SKM-1 (cell line): ENCODE data around the gene CKAP2L.
"Not testable (repeated sequence)": the region's sequence is repeated elsewhere in the genome, so short reads cannot be mapped to it uniquely, and the experiment has no call there.

Experiments
- DNase-seq: peaks from one replicate; lab custom pipeline; 2025; ENCODE audit not compliant: unreplicated experiment; lab: John Stamatoyannopoulos, UW

Gene CKAP2L

DNA sequence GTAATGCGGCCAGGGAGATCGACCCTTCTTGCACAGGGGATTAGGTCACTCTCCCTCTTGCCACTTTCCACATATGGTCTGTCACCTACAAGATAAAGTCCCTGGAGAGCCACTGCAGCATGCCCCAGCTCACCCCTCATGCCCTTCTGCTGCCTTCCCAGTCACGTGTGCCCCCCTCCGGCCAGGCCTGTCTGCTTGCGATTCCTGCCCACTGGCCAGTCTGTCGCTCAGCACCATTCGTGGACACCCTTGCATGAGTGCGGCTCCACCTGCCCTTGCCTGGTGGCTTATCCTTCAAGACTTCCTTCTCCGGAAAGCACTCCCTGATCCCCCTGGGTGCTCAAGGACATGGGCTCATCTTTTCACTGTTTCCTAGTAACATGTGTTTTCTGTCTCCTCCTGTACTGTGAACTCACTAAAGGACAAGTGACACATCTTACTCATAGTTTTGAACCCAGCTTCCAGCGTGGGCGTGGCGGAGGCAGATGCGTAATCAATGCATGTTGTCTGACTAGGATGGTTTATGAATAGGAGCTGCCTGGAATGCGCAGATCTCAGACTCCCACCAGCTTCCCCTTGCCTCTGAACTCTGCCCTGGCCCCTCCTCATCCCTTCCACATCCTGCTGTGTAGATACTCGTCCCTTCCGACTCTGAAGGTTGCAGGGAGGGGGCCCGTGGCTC lies 51.4 kb downstream of the CKAP2L start:
- DNase-seq = no peak

DNA sequence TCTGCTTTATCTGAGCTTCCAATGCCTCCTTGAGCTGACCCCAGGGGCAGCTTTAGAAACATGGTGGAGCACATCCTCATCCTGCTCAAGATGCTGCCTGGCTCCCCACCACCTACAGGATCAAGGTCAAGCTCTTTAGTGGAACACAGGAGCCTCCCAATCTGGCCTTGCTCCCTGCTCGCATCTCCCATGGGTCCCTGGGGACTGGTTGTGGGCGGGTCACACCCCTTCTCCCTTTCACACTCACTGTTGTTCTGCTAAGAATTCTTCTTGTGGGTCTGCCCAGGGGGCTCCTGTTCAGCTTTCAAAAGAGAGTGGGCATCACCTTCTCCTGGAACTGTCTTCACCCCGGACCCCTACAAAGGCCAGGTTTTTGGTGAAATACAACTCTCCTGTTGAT lies 51.9 kb downstream of the CKAP2L start:
- no peak for DNase-seq

DNA sequence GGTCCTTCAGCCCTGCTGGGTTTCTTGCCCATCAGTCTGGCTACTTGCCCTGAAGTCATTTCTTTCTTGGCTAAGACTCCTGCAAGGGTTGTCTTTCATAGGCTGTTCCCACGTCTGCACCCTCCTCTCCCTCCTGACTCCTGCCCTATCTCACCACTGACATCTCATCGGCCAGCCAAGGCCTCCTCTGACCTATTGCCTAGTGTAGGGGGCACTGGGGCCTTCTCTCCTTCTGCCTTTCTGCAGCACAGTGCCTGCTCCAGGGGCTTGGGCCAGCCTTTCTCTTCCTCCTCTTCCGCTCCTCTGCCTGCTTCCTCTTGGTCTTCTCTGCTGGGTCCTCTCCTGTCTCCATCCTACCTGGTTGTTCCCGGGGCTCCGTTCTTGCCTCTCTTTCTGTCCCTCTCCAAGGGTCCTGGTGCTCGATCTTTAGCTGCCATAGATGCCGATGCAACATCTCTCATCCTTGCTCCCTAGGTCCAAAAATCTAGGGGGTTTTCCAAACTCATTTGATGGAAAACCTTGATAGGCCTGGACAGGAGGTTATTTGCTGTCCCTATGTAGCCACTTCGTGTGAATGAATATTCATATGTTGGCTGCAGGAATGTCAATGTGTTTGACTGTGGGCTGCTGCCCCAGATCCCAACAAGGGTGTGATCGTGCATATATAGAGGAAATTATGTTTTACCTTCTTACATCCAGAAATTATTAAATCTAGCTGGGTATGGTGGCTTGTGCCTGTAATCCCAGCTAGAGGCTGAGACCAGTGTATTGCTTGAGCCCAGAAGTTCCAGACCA lies 53.3 kb downstream of the CKAP2L start:
- DNase-seq = no peak

DNA sequence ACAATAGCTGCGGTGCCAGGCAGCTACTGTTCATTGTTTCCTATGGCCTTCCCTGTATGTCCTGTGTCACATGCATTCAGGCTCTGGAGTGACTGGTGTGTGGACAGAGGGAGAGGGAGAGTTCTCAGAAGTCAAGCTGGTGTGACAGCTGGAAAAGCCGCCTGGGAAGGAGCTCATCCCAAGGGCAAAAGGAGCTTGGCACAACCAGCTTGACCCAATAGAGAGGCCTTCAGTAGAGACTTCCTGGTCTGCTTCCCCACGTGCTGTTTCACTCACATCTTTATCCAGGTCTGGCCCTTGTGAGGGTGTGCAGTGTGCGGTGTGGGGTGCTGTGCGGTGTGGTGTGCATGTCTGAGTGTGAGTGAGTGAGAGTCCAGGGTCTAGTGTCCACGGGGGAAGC lies 54.7 kb downstream of the CKAP2L start:
- DNase-seq = no peak

DNA sequence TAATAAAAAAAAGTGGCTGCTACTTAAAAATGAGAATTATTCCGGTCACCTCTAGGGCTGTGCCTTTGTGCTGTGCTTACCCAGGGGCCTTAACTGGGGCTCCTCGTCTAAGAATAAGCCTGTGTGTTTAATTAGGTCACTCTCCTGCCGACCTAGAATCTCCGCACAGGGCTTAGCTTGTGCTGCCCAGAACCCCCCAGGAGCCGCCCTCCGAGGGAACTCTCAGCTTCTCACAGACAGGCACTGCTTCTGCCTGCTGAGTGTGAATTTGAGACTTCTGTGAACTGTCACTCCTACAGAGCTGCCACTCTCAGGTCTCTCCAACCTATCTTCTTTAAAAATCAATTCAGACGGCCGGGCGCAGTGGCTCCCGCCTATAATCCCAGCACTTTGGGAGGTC lies 55.4 kb downstream of the CKAP2L start:
- DNase-seq = no peak

DNA sequence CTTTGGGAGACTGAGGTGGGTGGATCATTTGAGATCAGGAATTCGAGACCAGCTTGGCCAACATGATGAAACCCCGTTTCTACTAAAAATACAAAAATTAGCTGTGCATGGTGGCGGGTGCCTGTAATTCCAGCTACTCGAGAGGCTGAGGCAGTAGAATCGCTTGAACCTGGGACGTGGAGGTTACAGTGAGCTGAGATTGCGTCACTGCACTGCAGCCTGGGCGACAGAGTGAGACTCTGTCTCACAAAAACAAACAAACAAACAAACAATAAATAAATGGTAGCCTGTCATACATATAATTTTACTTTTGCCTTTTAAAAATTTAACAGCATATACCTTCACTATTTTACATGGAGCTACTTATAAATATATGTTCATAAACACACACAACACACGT lies 57.5 kb downstream of the CKAP2L start:
- not testable (repeated sequence) for DNase-seq

DNA sequence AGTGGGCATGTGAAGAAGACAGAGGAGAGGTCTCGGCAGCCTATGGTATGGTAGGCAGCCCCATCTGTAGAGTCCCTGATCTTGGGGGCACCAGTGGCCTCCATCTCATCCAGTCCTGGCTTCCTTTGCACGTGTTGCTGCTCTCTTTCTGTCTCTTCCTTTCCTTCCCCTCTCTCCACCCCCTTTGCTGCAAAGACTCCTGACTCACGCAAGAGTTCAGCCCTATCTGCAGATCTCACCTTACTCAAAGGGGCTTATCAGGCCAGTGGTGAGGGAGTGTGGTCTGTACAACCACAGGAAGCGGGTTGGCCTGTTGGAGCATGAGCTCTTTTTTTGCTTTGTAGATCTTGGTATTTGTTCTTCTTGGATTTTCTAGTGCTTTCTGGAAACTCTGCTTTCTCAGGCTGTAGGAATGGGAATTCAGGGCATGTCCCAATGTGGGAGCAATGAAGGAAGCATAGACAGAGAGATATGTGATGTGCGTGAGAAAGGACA lies 58.2 kb downstream of the CKAP2L start:
- DNase-seq = peak; percentile 74

DNA sequence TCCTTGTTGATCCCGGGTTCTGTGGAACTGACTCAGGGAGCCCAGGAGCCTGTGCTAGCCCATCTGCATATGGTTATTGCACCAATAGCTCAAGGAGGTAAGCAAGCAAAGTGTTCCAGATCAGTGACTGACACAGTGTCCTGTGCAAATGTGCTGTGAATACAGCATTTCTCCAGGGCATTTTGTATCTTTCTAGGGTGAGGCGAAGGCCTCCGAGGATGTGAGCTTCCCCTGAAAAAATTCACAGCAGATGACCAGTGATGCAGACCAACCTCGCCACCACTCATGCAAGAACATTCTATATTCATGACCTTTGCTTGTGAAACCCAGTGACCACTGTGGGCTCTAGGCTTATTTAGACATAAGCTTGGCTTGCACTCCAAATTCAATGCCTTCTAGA lies 58.8 kb downstream of the CKAP2L start:
- no peak for DNase-seq

DNA sequence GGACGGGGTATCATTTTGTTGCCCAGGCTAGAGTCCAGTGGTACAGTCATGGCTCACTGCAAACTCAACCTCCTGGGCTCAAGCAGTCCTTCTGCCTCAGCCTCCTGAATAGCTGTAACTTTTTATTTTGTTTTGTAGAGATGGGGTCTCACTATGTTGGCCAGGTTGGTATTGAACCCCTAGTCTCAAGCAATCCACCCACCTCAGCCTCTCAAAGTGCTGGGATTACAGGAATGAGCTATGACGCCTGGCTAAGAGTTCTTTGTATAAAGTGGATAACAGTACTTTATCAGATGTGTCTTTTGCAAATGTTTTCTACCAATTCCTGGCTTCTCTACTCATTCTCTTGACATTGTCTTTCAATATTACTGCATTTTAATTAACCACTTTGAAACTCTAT lies 60.7 kb downstream of the CKAP2L start:
- DNase-seq = no peak

DNA sequence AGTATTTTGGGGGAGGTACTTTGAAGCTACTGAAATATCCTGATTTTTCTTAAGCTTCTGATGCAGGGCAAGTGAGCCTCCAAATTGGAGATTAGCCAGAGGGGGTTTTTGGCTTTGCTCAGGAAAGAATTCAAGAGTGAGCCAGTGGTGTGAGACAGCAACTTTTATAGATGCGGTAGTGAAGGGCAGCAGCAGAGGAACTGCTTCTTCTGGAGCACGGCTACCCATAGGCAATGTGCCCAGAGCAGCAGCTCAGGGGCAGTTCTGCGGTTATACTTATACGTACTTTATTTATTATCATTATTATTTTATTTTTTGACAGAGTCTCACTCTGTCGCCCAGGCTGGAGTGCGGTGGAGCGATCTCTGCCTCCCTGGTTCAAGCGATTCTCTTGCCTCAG lies 63.4 kb downstream of the CKAP2L start:
- no peak for DNase-seq

DNA sequence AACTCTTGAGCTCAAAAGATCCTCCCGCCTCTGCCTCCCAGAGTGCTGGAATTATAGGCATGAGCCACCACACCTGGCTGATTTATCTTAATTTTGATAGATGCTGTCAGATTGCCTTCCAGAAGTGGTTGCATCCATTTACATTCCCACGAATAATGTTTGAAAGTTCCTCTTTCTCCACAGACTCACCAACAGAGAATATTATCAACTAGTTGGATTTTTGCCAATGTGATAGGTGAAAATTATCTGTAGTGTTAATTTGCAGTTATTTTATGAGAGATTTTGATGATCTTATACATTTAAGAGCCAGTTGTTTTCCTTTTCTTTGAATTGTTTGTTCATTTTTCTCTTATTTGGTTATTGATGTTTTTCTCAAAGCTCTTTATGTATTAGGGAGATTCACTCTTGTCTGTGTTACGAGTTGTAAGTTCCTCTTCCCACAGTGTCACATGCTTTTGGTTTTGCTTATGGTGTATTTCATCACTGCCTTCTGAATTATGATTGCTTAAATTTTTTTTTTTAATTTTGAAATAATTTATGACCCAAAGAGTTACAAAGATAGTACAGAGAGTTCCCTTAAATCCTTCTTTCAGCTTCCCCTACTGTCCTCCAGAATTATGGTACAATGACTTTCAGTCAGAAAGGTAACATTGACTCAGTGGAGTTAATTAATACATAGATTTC lies 64.3 kb downstream of the CKAP2L start:
- peak; percentile 73 for DNase-seq

DNA sequence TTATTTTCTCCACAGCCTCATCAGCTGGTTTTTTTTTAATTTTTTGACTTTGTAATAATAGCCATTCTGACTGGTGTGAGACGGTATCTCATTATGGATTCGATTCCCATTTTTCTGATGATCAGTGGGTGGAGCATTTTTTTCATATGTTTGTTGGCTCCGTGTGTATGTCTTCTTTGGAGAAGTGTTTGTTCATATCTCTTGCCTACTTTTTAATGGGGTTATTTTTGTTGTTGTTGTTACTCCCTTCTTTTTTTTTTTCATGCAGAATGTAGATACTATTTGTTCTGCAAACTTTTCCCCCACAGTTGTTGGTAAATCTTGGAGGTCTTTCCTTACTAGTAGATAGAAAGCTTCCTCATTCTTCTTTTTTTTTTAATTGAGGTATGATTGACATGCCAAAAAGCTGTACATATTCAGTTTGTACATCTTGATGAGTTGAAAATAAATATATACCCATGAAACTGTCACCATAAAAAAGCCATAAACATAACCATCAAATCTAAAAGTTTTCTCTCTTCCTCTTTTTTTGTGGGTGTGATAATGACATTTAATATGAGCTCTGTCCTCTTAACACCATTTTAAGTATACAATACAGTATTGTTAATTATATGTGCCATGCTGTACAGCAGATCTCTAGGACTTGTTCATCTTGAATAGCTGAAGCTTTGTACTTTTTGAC lies 65.4 kb downstream of the CKAP2L start:
- no peak for DNase-seq

DNA sequence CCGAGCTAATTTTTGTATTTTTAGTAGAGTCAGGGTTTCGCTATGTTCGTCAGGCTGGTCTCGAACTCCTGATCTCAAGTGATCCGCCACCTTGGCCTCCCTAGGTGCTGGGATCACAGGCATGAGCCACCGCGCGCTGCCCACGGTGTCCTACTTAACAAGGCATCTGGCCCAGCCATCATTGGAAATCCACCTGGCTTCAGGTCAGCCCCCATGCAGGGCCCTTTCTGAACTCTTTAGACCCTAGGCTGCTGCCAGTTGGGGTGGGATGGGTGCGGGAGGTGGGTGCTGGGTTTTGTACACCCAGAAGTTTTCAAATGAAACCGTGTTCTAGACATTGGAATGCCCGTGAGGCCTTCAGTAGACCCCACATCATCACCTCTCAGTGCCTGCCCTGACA lies 70.2 kb downstream of the CKAP2L start:
- no peak for DNase-seq

DNA sequence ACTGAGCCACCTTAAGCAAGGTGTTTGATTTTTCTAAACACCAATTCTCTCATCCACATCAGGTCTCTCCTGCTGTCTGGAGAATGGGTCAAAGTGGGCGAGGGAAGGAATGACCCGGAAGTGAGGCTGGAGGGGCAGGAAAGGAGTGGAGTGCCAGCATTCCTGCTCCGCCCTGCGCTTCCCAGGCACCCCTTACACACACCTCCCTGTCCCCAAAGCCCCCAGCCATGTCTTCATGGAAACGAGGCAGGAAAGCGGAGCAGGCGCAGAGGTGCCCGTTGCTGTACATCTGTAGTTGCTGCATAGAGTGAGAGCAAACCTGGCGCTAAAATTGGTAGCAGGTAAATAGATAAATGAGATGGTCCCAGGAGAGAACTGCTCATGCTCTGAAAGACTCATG lies 70.8 kb downstream of the CKAP2L start:
- no peak for DNase-seq

DNA sequence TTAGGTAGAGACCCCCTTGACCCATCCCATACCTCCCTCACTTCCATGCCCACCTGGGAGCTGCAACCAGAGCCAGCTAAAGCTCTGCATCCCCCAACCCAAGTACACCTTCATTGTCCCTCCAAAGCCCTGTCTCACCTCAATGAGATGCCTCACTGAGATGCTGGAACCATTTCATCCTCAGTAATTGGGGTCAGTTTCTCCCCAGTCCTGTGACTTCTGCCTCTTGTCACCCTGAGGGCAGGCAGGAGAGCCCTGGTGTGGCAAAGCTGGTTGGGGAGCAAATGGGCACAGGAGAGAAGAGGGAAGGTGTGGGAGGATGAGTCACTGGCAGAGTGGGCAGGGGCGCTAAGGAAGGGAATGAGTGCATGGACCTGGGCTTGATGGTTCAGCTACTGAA lies 71.5 kb downstream of the CKAP2L start:
- DNase-seq = no peak

DNA sequence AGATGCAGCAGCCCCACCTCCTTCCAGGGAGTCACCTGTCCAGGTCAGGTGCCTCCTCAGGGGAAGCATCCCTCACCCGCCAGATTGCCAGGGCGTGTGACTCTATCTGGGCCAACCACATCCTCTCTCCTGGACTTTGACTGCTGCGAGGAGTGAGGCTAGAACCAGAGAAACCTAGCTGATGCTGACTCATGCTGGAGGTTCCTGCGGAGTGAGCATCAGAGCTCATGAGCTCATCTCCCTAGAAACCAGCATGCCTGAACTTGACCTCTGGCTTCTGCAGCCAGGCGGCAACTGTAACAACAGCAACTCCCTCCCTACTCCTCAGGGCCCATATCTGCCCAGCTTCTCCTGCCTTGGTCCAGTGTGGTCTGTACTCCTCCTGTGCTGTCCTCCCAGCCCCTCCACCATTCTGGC lies 71.9 kb downstream of the CKAP2L start:
- DNase-seq = peak; percentile 93

DNA sequence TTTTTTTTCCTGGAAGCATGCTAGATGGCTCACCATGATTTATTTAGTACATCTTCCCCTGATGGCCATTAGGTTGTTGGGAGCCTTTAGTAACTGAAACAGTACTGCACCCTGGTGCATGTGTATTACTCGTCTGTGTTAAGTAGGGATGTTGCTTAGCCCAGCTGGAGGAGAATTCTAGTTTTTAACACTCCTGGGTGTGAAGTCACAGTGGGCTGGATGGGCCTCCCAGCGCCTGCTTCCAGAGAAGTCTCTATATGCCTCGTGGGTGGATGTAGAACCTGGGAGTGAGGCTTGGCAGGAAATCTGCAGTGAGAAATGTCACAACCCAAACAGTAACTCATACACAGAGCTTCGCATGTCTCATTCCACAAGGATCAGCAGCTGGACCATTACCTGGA lies 72.5 kb downstream of the CKAP2L start:
- DNase-seq = no peak

DNA sequence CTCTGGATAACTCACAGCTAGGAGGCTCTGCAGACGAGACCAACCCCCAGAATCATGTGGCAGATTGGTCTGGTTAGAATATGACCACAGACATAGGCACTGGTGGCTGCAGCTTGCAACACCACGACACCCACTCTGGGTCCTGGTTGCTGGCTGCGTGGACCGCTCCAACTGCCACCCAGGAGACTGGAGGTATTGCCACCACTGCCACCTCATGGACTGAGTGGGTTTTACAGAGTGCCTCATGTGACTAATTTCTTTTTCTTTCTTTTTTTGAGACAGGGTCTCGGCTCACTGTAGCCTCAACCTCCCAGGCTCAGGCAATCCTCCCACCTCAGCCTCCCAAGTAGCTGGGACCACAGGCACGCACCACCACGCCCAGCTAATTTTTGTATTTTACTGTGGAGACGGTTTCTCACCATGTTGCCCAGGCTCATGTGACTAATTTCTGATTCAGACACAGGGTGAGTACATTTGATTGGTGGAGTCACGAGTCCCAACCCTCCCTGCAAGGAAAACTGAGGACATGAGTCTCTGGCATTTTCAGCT lies 73.5 kb downstream of the CKAP2L start:
- peak; percentile 58 for DNase-seq

DNA sequence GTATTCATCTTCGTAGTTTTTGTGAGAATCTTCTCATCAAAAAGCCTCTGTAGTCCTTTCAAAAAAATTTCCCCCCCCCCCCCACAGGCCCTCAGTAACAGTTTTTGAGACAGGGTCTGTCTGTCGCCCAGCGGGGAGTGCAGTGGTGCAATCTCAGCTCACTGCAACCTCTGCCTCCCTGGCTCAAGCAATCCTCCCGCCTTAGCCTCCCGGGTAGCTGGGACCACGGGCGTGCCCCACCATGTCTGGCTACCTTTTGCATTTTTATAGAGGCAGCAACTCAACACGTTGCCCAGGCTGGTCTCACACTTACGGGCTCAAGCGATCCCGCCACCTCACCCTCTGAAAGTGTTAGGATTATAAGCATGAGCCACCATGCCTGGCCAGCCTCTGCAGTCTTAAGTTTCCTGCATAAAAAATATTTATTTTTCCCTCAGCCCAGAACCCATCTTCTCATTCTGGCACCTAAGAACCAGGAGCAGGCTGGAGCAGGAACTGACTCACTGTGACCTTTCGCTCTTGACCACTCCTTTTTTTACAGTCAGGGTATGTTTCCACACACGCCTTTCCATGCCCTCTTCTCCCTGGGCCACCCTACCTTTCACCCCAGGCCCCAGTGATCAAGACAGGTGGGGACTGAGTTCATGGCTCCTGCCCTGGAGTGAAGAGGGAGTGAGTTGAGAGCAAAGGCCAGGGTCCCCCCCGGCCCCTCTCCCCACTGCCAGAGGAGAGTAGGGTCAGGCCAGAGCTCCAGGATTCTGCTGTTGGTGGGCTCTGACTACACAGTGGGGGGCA lies 76.1 kb downstream of the CKAP2L start:
- no peak for DNase-seq

DNA sequence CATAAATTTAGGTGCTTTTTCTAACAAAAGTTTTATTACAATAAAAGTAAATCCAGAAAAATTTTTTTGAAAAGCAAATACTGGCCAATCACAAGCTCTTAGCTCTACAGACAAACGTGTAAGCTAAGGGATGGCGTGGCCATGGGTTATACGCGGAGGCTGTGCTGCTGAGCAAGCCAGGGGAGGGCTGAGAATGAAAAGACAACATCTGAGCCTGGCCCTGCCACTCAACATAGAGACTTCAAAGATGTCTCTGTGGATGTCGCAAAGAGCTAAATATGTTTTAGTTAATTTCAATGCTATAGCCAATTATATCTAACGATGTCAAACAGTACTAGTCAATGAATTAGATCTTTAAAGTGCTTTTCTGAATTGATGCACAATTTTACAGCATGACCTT lies 76.9 kb downstream of the CKAP2L start:
- no peak for DNase-seq
